Measurements from ENCODE around the gene PZP.
"Not testable (repeated sequence)": the region's sequence is repeated elsewhere in the genome, so short reads cannot be mapped to it uniquely, and the experiment has no call there.

Gene PZP

DNA sequence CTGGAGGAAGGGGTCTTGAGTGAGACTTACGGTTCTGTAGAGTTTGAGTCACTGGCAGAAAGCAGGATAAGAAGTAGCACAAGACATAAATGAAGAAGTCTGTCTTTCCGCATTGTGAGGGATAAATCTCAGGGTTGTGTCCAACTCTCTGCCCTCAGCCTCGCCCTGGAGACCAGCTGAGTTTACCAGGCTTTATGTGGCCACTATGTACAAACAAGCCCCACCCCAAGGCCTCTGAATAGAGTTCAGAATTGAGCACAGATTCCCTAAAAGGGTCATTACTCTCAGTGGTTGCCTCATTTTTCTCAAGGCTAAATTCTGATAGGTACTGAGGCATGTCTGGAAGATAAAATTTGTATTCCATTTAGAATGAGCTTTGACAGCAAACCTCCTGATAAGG lies at the start of gene PZP:
PZP (minus strand) TSS at position 167 of the 400 bp plus-strand sequence; CDS start at position 113, 54 bp downstream.
- in situ Hi-C loops (cut with HindIII; ENCODE audit: low sequenced_read_pairs), result no loop called here
- TF ChIP-seq, protein P1, sequence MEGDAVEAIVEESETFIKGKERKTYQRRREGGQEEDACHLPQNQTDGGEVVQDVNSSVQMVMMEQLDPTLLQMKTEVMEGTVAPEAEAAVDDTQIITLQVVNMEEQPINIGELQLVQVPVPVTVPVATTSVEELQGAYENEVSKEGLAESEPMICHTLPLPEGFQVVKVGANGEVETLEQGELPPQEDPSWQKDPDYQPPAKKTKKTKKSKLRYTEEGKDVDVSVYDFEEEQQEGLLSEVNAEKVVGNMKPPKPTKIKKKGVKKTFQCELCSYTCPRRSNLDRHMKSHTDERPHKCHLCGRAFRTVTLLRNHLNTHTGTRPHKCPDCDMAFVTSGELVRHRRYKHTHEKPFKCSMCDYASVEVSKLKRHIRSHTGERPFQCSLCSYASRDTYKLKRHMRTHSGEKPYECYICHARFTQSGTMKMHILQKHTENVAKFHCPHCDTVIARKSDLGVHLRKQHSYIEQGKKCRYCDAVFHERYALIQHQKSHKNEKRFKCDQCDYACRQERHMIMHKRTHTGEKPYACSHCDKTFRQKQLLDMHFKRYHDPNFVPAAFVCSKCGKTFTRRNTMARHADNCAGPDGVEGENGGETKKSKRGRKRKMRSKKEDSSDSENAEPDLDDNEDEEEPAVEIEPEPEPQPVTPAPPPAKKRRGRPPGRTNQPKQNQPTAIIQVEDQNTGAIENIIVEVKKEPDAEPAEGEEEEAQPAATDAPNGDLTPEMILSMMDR (IDR thresholded peaks at IDR 0.05; ENCODE audit: low read depth, low read length), result no peak
- H3K4me3 ChIP-seq (ENCODE audit: low read depth, low read length), result no peak within 1 kb of the TSS
- DNase-seq (ENCODE audit: low read depth, low spot score), result no peak

DNA sequence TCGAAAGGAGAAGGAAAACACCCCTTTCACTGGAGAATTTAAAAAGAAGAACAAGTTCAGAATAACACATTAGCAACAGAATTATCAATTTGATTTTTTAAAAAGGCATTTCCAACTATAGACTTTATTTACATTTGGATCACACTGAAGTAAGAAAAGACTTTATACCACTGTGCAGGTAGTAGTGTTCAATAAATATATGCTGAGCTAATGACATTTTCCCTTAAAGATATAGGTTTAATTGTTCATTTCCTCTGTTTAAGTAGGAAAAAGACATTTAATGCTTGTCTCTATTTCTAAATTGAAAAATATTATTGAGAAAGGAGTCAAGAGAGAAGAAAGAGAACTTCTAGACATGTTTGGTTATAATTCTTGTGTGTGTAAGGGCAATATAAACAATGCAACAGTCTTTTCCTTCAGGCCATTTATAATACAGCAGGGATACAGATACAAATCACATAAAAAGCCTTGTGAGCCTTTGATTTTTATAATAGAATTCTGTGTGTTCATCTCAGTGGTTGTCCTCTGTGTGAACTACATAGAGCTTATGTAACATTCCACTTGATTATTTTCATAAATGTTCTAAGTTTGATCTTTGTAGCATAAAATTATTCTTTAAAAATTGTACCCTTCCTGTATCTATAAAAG lies 48.7 kb upstream of the PZP start:
- TF ChIP-seq, protein P1 (IDR thresholded peaks at IDR 0.05; ENCODE audit: low read depth, low read length), result no peak
- H3K4me3 ChIP-seq (ENCODE audit: low read depth, low read length), result no peak overlapping the region
- no peak for DNase-seq (ENCODE audit: low read depth, low spot score)
- in situ Hi-C loops (cut with HindIII; ENCODE audit: low sequenced_read_pairs), result no loop called here

DNA sequence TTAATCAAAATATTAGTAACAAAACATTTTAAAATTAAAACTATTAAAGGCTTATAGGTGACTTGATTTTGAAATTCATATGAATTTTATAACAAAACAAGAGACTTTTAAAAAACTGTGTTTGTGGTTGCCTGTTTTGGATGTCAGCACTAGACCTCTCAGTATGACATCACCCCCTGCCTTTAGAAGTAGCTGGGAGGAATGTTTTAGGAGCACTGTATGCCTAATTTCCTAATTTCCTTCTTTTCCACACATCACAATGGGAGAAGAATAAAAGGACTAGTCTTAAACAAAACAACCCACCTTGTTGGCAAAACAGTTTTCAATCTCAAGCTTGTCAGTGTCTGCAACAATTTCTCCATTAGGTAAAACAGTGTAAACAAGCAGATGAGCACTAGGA lies 48.1 kb upstream of the PZP start:
- H3K4me3 ChIP-seq (ENCODE audit: low read depth, low read length), result no peak overlapping the region
- TF ChIP-seq, protein P1 (IDR thresholded peaks at IDR 0.05; ENCODE audit: low read depth, low read length), result no peak
- in situ Hi-C loops (cut with HindIII; ENCODE audit: low sequenced_read_pairs), result no loop called here

DNA sequence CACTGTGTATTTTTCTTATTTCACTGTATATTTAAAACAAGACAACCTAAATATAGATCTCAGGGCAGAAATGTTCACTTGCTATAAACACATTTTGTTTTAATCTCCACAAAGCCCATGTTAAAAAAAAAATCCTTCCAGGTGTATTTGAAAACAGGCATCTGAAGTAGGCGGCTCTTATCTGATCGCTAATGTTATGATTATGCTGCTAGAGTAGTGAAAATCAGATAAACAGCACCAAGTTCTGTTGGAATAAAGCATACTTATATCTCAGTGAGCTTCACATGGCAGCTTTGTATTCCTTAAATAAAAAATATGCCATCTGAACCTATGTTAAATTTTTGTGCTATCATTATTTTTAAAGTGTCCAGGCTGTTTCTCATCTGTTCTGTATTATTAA lies 47.6 kb upstream of the PZP start:
- in situ Hi-C loops (cut with HindIII; ENCODE audit: low sequenced_read_pairs), result no loop called here
- H3K4me3 ChIP-seq (ENCODE audit: low read depth, low read length), result no peak overlapping the region
- no peak for DNase-seq (ENCODE audit: low read depth, low spot score)
- TF ChIP-seq, protein P1 (IDR thresholded peaks at IDR 0.05; ENCODE audit: low read depth, low read length), result no peak

More for the DNA sequence above, 48.1 kb upstream of the PZP start:
- DNase-seq (ENCODE audit: low read depth, low spot score), result no peak

DNA sequence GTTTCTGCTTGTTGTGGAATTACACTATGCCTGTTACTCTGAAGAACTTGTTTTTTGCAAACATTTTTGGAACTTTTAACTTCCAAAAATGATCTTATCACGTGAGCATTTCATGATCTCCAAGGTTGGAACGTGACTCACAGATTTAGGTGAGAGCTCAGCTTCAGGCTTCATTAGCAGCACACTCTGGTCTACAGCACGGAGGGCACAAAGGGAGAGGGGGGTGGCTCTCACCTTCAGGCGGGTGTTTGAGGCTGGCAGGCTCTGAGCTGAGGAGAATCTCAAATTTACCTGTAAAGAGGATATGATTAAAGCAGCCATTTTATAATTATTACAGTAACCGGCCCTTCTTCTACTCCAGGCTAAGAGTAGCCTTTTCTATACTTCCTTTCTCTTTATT lies 45.3 kb upstream of the PZP start:
- DNase-seq (ENCODE audit: low read depth, low spot score), result no peak
- H3K4me3 ChIP-seq (ENCODE audit: low read depth, low read length), result no peak overlapping the region
- in situ Hi-C loops (cut with HindIII; ENCODE audit: low sequenced_read_pairs), result no loop called here
- TF ChIP-seq, protein P1 (IDR thresholded peaks at IDR 0.05; ENCODE audit: low read depth, low read length), result no peak

DNA sequence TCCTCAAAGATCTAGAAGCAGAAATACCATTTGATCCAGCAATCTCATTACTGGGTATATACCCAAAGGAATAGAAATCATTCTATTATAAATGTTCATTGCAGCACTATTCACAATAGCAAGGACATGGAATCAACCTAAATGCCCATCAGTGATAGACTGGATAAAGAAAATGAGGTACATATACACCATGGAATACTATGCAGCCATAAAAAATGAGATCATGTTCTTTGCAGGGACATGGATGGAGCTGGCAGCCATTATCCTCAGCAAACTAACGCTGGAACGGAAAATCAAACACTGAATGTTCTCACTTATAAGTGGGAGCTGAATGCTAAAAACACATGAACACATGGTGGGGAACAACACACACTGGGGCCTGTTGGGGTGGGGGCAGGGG lies 44.6 kb upstream of the PZP start:
- H3K4me3 ChIP-seq (ENCODE audit: low read depth, low read length); in situ Hi-C loops (cut with HindIII; ENCODE audit: low sequenced_read_pairs); DNase-seq (ENCODE audit: low read depth, low spot score): not testable (repeated sequence)

DNA sequence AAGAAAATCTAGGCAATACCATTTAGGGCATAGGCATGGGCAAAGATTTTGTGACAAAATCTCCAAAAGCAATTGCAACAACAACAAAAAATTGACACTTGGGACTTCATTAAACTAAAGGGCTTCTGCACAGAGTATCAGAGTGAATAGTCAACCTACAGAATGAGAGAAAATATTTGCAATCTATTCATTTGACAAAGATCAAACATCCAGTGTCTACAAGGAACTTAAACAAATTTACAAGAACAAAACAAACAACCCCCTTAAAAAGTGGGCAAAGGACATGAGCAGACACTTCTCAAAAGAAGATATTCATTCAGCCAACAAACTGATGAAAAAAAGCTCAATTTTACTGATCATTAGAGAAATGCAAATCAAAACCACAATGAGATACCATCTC lies 44.1 kb upstream of the PZP start:
- TF ChIP-seq, protein P1 (IDR thresholded peaks at IDR 0.05; ENCODE audit: low read depth, low read length), result no peak
- in situ Hi-C loops (cut with HindIII; ENCODE audit: low sequenced_read_pairs), result no loop called here
- H3K4me3 ChIP-seq (ENCODE audit: low read depth, low read length), result no peak overlapping the region
- DNase-seq (ENCODE audit: low read depth, low spot score), result no peak

Data from astrocyte of the spinal cord (primary cell).